Caco-2 (cell line): ENCODE data around the gene P3H2. TPM values are rescaled to one million over a fixed set of nuclear protein-coding genes. Genes with fewer than 3 reads are reported as not detected.

Experiments used
- BruUV-seq: library from RNA; stranded (reverse); fragments of 400-500 nt; replicated peaks from 2 replicates; lab custom pipeline; 2021; lab: Mats Ljungman, UMichigan
- CTCF ChIA-PET: fragments of 300-600 bp; sonication (Branson Sonifier 250); formaldehyde crosslinking; loops from one replicate; lab custom pipeline; 2022; ENCODE audit warnings: antibody characterized with exemption; lab: Charles Lee
- POLR2A ChIA-PET: fragments of 300-600 bp; sonication (Branson Sonifier 250); formaldehyde crosslinking; loops from one replicate; lab custom pipeline; 2022; ENCODE audit warnings: antibody characterized with exemption; lab: Charles Lee
- DNase-seq, 2 experiments: peaks; one replicate each; pipeline versions ENCODE4 v3.0.0 to v3.0.0-alpha.2; 2020 to 2022
- H3K27me3 ChIP-seq: replicated peaks from 2 replicates; pipeline ENCODE4 v1.6.0; 2011; ENCODE audit warnings: low read length; ENCODE audit not compliant: control insufficient read depth, insufficient read depth
- H3K36me3 ChIP-seq: 2 replicates; pipeline ENCODE4 v1.5.1; 2011; ENCODE audit warnings: low read length; ENCODE audit not compliant: control insufficient read depth, insufficient read depth
- H3K4me1 ChIP-seq: fragments of 250-450 bp; sonication (Bioruptor Pico); 2 replicates; pipeline ENCODE4 v1.5.1; 2020; ENCODE audit warnings: mild to moderate bottlenecking
- H3K4me3 ChIP-seq: 2 replicates; pipeline ENCODE4 v1.5.1; 2011; ENCODE audit warnings: low read depth, mild to moderate bottlenecking, control low read depth, low read length
- H3K9me3 ChIP-seq: fragments of 250-450 bp; sonication (Bioruptor Pico); 2 replicates; pipeline ENCODE4 v1.5.1; 2020; ENCODE audit warnings: mild to moderate bottlenecking, moderate library complexity
- H3K27ac Mint-ChIP-seq: one replicate; pipeline ENCODE4 v1.8.0; 2022; ENCODE audit warnings: mixed read lengths; ENCODE audit not compliant: unreplicated experiment
- H3K27me3 Mint-ChIP-seq: one replicate; pipeline ENCODE4 v1.8.0; 2022; ENCODE audit warnings: mixed read lengths; ENCODE audit not compliant: insufficient read depth, unreplicated experiment
- H3K36me3 Mint-ChIP-seq: one replicate; pipeline ENCODE4 v1.8.0; 2022; ENCODE audit warnings: mild to moderate bottlenecking, mixed read lengths; ENCODE audit not compliant: insufficient read depth, unreplicated experiment
- H3K4me1 Mint-ChIP-seq: one replicate; pipeline ENCODE4 v1.8.0; 2022; ENCODE audit warnings: low read depth, mixed read lengths; ENCODE audit not compliant: unreplicated experiment
- H3K4me3 Mint-ChIP-seq: one replicate; pipeline ENCODE4 v1.8.0; 2022; ENCODE audit warnings: mild to moderate bottlenecking, moderate library complexity, mixed read lengths; ENCODE audit not compliant: unreplicated experiment
- H3K9me3 Mint-ChIP-seq: one replicate; pipeline ENCODE4 v1.8.0; 2022; ENCODE audit warnings: mixed read lengths; ENCODE audit not compliant: unreplicated experiment
- intact Hi-C: fragments of 100-400 bp; cut with micrococcal nuclease; formaldehyde crosslinking; loops from one replicate; pipeline ENCODE4 v1.10.0; 2022; ENCODE audit not compliant: unreplicated experiment
- total RNA-seq: library from RNA; stranded (reverse); gene quantifications from 2 replicates; pipeline ENCODE4 v1.2.3, GENCODE V29; 2022
- TF ChIP-seq, protein P1 (sequence below), 2 experiments: fragments of 200-600 bp in 1 of 2; IDR thresholded peaks; 1 replicate in 1 of 2; 2 replicates in 1 of 2; pipeline versions ENCODE4 v1.5.1 to v1.8.0; 2011 to 2022; ENCODE audit warnings: antibody characterized with exemption in 1 of 2, control low read depth in 1 of 2, inconsistent platforms in 1 of 2, low read depth in 1 of 2, low read length in 1 of 2, mild to moderate bottlenecking in 1 of 2, moderate library complexity in 1 of 2; ENCODE audit not compliant: insufficient read depth in 1 of 2, severe bottlenecking in 1 of 2, unreplicated experiment in 1 of 2

The P3H2 gene
- total RNA-seq, 1 experiment from 2014 or later, result 55.8 TPM

DNA sequence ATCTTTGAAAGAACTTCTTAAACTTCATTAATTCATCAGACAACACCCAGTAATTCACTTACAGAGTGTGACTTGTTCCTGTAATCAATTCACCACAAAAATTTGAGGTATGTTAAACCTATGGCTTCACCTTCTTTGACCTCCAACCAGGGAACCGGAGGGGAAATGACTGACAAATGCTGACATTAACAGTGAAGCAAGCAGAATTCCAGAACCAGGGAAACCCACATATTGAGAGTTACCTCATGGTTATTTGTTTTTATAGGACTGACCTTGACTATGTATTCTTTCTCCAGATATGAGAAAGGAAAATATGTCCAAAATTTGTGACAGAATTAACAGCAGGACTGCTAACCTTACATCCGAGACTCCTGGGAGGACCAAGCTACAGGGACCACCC lies 2.7 kb downstream of the P3H2 start:
- Mint-ChIP-seq H3K27me3 (no peaks in the 10 kb centered on the region), H3K4me3 (peak overlapping the region; percentile 79), H3K36me3 (peaks cover 11% of the 10 kb centered on the region), H3K27ac (no peak overlapping the region), H3K9me3 (no peaks in the 10 kb centered on the region), H3K4me1 (peaks cover 32% of the 10 kb centered on the region)
- ChIA-PET POLR2A (no interaction called here), CTCF (no interaction called here)
- Histone ChIP-seq H3K4me1 (peaks cover 56% of the 10 kb centered on the region), H3K27me3 (no peaks in the 10 kb centered on the region), H3K9me3 (peaks cover 3% of the 10 kb centered on the region; the same call in 1 of the 2 replicates), H3K36me3 (no peaks in the 10 kb centered on the region), H3K4me3 (no peak overlapping the region; the same call in 1 of the 2 replicates)
- DNase-seq, result peak in 1 of 2 experiments; percentile 48
- TF ChIP-seq, protein P1, sequence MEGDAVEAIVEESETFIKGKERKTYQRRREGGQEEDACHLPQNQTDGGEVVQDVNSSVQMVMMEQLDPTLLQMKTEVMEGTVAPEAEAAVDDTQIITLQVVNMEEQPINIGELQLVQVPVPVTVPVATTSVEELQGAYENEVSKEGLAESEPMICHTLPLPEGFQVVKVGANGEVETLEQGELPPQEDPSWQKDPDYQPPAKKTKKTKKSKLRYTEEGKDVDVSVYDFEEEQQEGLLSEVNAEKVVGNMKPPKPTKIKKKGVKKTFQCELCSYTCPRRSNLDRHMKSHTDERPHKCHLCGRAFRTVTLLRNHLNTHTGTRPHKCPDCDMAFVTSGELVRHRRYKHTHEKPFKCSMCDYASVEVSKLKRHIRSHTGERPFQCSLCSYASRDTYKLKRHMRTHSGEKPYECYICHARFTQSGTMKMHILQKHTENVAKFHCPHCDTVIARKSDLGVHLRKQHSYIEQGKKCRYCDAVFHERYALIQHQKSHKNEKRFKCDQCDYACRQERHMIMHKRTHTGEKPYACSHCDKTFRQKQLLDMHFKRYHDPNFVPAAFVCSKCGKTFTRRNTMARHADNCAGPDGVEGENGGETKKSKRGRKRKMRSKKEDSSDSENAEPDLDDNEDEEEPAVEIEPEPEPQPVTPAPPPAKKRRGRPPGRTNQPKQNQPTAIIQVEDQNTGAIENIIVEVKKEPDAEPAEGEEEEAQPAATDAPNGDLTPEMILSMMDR (IDR thresholded peaks at IDR 0.05; ENCODE audit: insufficient read depth in 1 of 2, low read depth in 1 of 2, low read length in 1 of 2, severe bottlenecking in 1 of 2, unreplicated experiment in 1 of 2), result no peak
- intact Hi-C loops, result loop anchor here (2.0 to 5.0 kb wide), 4 partner anchors 41 to 189 kb away; no protein-coding TSS in a partner anchor
- no TSS peak for BruUV-seq

DNA sequence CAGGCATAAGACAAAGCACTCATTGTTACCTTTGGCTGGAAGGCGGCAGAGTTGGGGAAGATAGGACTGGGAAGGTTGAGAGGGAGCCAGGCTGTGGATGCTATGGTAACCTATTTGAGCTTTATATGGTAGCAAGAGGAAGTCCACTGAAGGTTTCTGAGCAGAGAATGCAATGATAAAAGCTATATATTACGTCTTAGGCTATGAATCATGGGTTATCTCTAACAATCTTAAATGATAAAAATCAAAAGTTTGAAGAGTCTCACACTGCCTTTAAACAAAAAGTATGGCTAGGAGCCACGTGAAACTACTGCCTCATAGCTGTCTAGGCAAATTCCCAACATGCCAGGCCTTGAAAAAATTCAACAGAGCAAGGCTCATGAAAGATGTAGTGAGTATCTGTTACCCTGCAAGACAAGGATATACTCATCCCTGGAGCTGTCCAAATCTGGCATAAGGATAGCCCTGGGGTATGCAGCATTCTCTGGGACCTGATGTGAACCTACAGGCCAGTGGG lies 4.1 kb downstream of the P3H2 start:
- Histone ChIP-seq H3K36me3 (no peaks in the 10 kb centered on the region), H3K9me3 (peaks cover 3% of the 10 kb centered on the region; the same call in 1 of the 2 replicates), H3K27me3 (no peaks in the 10 kb centered on the region), H3K4me1 (peaks cover 48% of the 10 kb centered on the region), H3K4me3 (no peak overlapping the region)
- ChIA-PET CTCF (no interaction called here), POLR2A (no interaction called here)
- H3K36me3 Mint-ChIP-seq, result peaks cover 25% of the 10 kb centered on the region
- H3K27ac Mint-ChIP-seq, result no peak overlapping the region
- no peak for DNase-seq
- peaks cover 26% of the 10 kb centered on the region for H3K4me1 Mint-ChIP-seq
- H3K4me3 Mint-ChIP-seq, result peak overlapping the region; percentile 5
- intact Hi-C loops, result loop anchor here (5.0 kb wide), 3 partner anchors 39 to 191 kb away; no protein-coding TSS in a partner anchor
- H3K27me3 Mint-ChIP-seq, result no peaks in the 10 kb centered on the region
- TF ChIP-seq, protein P1 (IDR thresholded peaks at IDR 0.05; ENCODE audit: insufficient read depth in 1 of 2, low read depth in 1 of 2, low read length in 1 of 2, severe bottlenecking in 1 of 2, unreplicated experiment in 1 of 2), result no peak
- BruUV-seq, result no TSS peak
- no peaks in the 10 kb centered on the region for H3K9me3 Mint-ChIP-seq

DNA sequence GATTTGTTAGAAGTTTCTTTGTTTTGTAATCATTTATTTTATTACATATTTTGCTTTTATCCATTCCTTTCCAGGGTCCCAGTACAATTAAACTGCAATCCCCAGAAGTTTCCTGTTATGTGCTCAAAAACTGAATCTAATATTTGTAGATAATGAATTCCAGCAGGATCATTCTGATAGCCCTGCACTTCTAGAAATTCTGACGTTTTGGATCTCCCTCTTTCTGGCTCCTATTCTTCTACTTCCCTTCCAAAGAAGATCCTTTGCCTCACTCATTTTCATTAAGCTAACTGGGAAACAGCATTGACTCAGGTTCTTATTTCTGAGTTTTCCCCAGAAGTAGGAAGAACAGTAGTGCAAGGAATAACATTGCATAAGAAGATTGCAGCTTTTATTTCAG lies 9.9 kb downstream of the P3H2 start:
- Mint-ChIP-seq H3K4me3 (no peak overlapping the region), H3K4me1 (peaks cover 29% of the 10 kb centered on the region), H3K27ac (no peak overlapping the region), H3K27me3 (no peaks in the 10 kb centered on the region), H3K36me3 (peaks cover 27% of the 10 kb centered on the region), H3K9me3 (no peaks in the 10 kb centered on the region)
- Histone ChIP-seq H3K4me3 (no peak overlapping the region), H3K9me3 (peaks cover 3% of the 10 kb centered on the region; the same call in 1 of the 2 replicates), H3K4me1 (peaks cover 24% of the 10 kb centered on the region), H3K36me3 (no peaks in the 10 kb centered on the region), H3K27me3 (no peaks in the 10 kb centered on the region)
- POLR2A ChIA-PET, result no interaction called here
- TF ChIP-seq, protein P1 (IDR thresholded peaks at IDR 0.05; ENCODE audit: insufficient read depth in 1 of 2, low read depth in 1 of 2, low read length in 1 of 2, severe bottlenecking in 1 of 2, unreplicated experiment in 1 of 2), result no peak
- BruUV-seq, result no TSS peak
- intact Hi-C loops, result no loop called here
- CTCF ChIA-PET, result no interaction called here
- no peak for DNase-seq
